ENCODE results near the gene PLEKHA7. TPM values are rescaled to one million over a fixed set of nuclear protein-coding genes. Genes with fewer than 3 reads are reported as not detected.

PLEKHA7 gene
- total RNA-seq, 1 donor from 2014 or later = 77.1 TPM

DNA sequence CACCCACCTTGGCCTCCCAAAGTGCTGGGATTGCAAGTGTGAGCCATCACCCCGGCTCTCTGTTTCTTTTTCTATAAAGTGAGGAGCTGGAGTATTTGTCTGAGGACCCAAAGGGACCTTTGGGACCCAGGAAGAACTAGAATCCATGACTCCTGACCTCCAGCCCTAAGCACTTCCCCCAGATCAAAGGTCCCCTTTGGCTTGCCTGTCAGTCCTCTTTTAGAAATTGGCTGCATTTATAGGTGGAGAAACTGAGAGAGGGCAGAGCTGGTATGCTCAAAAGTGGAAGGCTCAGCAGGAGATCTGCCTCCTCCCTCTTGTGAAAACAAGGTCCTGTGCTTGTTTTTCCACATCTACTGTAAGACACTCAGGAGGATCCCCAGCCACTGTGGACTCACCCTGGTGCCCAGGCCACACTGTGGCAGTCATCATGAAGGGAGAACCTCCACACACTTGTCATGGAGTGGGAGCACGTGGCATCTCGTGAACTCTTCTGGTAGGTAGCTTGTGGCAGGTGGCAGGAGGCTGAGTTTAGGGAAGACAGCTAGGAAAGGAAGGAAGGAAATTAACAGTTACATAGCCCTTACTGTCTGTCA lies 12.4 kb upstream of the PLEKHA7 start:
- Mint-ChIP-seq H3K27me3 (no peaks in the 10 kb centered on the region), H3K4me3 (ENCODE audit: low read depth) (no peak overlapping the region), H3K4me1 (ENCODE audit: low read depth) (peaks cover 3% of the 10 kb centered on the region), H3K9me3 (ENCODE audit: low read depth) (no peaks in the 10 kb centered on the region), H3K36me3 (ENCODE audit: insufficient read depth) (peaks cover 17% of the 10 kb centered on the region), H3K27ac (no peak overlapping the region)
- TF ChIP-seq, protein P1, sequence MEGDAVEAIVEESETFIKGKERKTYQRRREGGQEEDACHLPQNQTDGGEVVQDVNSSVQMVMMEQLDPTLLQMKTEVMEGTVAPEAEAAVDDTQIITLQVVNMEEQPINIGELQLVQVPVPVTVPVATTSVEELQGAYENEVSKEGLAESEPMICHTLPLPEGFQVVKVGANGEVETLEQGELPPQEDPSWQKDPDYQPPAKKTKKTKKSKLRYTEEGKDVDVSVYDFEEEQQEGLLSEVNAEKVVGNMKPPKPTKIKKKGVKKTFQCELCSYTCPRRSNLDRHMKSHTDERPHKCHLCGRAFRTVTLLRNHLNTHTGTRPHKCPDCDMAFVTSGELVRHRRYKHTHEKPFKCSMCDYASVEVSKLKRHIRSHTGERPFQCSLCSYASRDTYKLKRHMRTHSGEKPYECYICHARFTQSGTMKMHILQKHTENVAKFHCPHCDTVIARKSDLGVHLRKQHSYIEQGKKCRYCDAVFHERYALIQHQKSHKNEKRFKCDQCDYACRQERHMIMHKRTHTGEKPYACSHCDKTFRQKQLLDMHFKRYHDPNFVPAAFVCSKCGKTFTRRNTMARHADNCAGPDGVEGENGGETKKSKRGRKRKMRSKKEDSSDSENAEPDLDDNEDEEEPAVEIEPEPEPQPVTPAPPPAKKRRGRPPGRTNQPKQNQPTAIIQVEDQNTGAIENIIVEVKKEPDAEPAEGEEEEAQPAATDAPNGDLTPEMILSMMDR (IDR thresholded peaks at IDR 0.05; ENCODE audit: unreplicated experiment) = no peak
- DNase-seq (ENCODE audit: low spot score, unreplicated experiment) = no peak

DNA sequence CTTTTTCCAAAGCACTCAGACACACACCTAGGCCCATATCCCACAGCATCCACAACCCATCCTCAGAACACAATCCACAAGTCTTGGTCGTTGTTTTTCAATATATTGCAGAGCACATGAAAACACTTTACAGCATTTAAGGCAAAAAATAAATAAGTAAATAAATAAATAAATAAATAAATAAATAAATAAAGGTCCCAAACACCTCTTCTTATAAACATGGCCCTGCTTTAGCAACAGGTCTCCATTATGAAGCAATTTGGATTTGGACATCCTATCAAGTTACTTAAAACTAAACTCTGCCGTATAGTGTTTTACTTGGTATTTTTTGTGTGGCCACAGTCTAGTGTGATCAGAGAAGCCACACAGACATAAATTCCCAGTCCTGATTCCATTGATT lies 10.7 kb upstream of the PLEKHA7 start:
- no peaks in the 10 kb centered on the region for H3K27me3 Mint-ChIP-seq
- H3K4me1 Mint-ChIP-seq (ENCODE audit: low read depth) = peaks cover 3% of the 10 kb centered on the region
- DNase-seq (ENCODE audit: low spot score, unreplicated experiment) = no peak
- peak overlapping the region; percentile 38 for H3K27ac Mint-ChIP-seq
- no peaks in the 10 kb centered on the region for H3K9me3 Mint-ChIP-seq (ENCODE audit: low read depth)
- H3K36me3 Mint-ChIP-seq (ENCODE audit: insufficient read depth) = peaks cover 16% of the 10 kb centered on the region
- H3K4me3 Mint-ChIP-seq (ENCODE audit: low read depth) = no peak overlapping the region
- TF ChIP-seq, protein P1 (IDR thresholded peaks at IDR 0.05; ENCODE audit: unreplicated experiment) = no peak

DNA sequence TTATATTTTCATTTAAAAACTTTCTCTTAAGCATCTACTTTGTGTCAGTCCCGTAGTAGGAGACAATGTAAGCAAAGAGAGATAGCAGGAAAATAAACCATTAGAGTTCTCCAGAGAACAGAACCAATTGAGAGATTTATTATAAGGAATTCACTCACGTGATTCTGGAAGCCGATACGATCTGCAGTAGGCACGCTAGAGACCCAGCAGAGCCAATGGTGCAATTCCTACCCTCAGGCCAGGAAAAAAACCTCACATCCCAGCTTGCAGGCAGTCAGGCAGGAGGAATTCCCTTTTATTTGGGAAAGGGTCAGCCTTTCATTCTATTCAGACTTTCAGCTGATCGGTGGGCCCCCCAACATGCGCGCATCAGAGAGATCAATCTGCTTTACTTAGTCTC lies 7.3 kb upstream of the PLEKHA7 start:
- Mint-ChIP-seq H3K4me1 (ENCODE audit: low read depth) (peaks cover 3% of the 10 kb centered on the region), H3K4me3 (ENCODE audit: low read depth) (no peak overlapping the region), H3K27me3 (no peaks in the 10 kb centered on the region), H3K9me3 (ENCODE audit: low read depth) (no peaks in the 10 kb centered on the region), H3K27ac (no peak overlapping the region), H3K36me3 (ENCODE audit: insufficient read depth) (peaks cover 7% of the 10 kb centered on the region)
- no peak for DNase-seq (ENCODE audit: low spot score, unreplicated experiment)
- TF ChIP-seq, protein P1 (IDR thresholded peaks at IDR 0.05; ENCODE audit: unreplicated experiment) = no peak

DNA sequence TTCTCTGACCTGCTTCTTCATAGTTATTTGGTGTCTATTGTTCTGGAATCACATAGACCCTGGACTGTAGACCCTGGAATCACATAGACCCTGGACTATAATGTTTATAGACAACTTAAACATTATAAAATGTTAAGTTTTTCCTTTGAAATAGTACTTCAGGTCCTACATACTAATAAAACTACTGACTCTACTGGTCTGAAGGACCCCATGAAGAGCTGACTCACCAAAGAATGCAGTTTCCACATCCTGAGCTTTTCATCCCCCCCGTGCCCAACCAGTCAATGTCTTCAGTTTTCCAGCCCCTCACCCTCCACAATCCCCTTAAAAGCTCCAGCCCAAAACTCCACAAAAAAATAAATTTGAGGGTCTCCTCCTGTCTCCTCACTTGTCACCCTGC lies 6.6 kb upstream of the PLEKHA7 start:
- TF ChIP-seq, protein P1 (IDR thresholded peaks at IDR 0.05; ENCODE audit: unreplicated experiment) = no peak
- no peak overlapping the region for H3K27ac Mint-ChIP-seq
- no peak for DNase-seq (ENCODE audit: low spot score, unreplicated experiment)
- H3K4me3 Mint-ChIP-seq (ENCODE audit: low read depth) = no peak overlapping the region
- H3K36me3 Mint-ChIP-seq (ENCODE audit: insufficient read depth) = peaks cover 6% of the 10 kb centered on the region
- H3K9me3 Mint-ChIP-seq (ENCODE audit: low read depth) = no peaks in the 10 kb centered on the region
- no peaks in the 10 kb centered on the region for H3K27me3 Mint-ChIP-seq
- H3K4me1 Mint-ChIP-seq (ENCODE audit: low read depth) = peaks cover 6% of the 10 kb centered on the region

DNA sequence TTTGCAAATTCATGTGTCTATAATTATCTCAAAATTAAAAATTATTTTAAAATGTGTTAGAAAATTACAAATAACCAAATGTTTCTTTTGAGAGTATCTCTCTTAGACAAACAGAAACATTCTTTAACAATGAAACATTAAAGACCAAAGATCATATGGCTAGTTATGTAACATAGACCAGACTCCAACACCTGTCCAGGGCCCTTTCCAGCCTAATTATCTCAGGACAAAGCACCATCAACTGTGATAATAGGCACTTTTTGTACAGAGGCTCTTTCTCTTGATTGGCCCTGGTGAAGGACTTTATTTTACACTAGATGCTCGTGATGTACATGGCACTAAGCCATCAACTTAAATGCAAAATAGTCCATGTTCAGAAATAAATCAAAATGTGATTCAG lies 5.0 kb upstream of the PLEKHA7 start:
- TF ChIP-seq, protein P1 (IDR thresholded peaks at IDR 0.05; ENCODE audit: unreplicated experiment) = no peak
- Mint-ChIP-seq H3K36me3 (ENCODE audit: insufficient read depth) (peaks cover 6% of the 10 kb centered on the region), H3K4me3 (ENCODE audit: low read depth) (no peak overlapping the region), H3K9me3 (ENCODE audit: low read depth) (no peaks in the 10 kb centered on the region), H3K27ac (no peak overlapping the region), H3K27me3 (no peaks in the 10 kb centered on the region), H3K4me1 (ENCODE audit: low read depth) (peaks cover 11% of the 10 kb centered on the region)
- DNase-seq (ENCODE audit: low spot score, unreplicated experiment) = no peak
